ENCODE data around the gene DUS4L.

DUS4L gene

DNA sequence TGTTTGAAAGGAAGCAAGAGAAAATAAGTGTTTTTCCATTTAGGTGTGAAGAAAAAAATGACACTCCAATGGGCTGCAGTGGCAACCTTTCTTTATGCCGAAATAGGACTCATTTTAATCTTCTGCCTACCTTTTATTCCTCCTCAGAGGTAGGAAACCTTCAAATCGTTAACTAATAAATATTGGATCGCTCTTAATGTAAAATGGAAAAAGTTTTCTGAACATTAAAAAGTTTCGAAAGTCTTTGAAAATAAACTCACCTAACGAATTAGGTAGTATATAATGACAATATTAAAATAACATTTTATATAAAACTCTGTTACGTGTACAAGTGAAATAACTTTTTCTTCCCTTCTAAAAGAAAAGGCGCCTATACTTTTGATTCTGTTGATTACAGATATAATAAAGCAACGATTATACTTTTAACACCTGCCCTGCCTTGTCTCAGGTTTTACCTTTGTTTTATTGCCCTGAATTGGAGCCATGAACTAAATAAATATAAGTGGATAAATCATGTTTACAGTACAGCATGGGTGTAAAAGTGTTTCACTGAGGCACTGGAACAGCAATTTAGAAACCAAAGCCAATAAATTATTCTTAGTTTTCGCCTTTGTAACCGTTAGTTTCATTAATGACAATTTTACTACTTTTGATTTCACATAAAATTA is 17.1 kb downstream of the DUS4L start:
- DNase-seq, result no peak

- no peak for DNase-seq
These were observed 17.7 kb downstream of the DUS4L start for GRCh38 chr7:107581387-107582013.

DNA sequence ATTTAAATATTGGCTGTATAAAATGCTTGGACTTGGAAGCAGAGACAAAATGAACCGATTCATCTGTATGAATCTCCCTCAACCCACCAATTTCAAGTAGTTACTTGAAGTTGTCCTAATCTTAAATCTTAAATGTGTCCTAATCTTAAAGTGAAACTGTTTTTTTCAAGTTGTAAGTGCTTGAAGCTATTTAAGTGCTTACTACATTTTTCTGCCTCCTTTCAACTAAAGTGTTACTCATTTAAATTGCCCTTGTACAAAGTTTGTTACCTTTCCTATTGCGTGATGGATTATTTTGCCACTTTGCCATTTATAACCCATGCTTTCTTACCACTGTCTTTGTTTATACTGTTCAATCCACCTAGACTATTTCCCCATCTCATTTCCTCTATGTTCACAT is 19.1 kb downstream of the DUS4L start:
- DNase-seq, result no peak

DNA sequence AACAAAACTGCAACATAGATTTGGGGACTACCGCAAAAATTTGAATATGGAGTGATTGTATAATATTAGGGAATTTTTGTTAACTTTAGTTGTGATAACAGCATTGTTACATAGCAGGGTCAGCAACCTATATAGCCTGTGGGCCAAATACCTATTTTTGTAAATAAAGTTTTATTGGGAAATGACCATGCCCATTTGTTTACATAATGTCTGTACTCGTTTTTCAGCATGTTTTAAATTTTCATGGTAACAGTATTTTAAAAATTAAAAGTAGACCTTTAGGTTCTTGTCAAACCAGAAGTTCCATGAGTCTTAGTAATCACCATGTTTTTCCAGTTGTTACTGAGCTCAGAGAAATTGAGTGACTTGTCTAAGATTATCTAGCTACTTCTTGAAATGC is 20.9 kb downstream of the DUS4L start:
- DNase-seq, result no peak

DNA sequence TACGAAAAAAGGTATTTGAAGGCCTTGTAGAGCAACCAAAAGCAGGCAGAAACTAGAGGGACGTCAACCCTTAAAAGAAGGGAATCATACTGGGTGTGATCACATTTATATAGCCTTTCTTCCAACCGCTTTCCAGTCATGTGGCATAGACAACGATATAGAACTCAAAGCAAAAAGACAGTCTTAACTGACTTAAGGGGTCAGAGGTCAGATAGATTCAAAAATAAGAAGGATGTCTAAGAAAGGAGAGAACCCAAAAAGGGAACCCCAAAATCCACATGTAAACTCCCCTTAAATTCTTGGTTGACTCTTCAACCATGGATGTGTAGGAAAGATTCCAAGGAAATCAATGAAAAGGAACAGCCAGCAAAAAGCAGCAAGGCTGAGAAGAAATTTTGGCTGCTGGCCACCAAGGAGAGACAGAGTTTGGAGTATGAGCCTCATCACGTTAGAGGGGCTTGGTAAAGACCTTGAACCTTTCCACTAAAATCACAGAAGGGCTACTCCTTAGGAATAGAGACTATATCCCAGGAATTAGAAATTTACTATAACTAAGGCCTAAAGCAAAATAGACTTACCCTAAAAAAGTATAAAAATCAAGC is 24.9 kb downstream of the DUS4L start:
- no peak for DNase-seq

GRCh38 chr7:107591421-107591820 is 27.6 kb downstream of the DUS4L start:
- no peak for DNase-seq

DNA sequence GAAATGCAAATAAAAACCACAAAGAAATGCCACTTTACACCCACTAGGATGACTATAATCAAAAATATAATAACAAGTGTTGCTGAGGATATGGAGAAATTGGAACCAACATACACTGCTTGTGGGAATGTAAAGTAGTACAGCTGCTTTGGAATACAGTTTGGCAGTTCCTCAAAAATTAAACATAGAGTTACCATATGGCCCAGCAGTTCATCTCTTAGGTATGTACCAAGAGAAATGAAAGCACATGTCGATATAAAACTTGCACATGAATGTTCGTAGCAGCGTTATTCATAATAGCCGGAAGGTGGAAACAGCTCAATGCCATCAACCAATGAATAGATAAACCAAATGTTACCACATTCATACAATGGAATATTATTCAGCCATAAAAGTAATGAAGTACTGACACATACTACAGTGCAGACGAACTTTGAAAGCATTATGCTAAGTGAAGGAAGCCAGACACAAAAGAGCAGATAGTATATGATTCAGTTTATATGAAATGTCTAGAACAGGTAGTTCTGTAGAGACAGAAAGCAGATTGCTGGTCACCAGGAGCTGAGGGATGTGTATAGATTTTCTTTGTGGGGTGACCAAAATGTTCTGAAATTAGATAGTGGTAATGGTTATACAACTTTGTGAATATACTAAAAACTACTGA is 28.7 kb downstream of the DUS4L start:
- DNase-seq, result no peak

GRCh38 chr7:107593025-107593410 is 29.2 kb downstream of the DUS4L start:
- DNase-seq, result no peak

- DNase-seq, result no peak
These were observed 31.4 kb downstream of the DUS4L start for GRCh38 chr7:107594961-107595737.

- no peak for DNase-seq
These were observed 33.3 kb downstream of the DUS4L start for GRCh38 chr7:107596881-107597581.

GRCh38 chr7:107597582-107597916 is 33.8 kb downstream of the DUS4L start:
- no peak for DNase-seq

DNA sequence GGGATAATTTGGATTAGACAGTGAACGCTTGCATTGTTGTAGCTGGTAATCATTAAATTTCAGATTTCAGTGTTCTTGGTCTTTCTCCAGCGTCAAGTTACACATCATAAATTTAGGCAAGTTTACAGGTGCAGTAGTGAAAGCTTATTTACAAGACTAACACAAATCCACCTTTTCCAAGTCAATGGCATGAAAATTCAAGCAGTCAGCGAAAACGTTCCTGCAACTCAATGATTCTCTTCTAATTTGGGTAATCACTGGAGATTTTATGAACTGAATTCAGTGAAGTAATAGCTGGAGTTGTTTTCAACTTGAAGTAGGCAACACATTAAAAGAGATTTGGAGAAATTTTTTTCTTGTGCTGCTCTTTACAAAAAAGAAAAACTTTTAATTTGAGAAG is 34.2 kb downstream of the DUS4L start:
- DNase-seq, result no peak

DNA sequence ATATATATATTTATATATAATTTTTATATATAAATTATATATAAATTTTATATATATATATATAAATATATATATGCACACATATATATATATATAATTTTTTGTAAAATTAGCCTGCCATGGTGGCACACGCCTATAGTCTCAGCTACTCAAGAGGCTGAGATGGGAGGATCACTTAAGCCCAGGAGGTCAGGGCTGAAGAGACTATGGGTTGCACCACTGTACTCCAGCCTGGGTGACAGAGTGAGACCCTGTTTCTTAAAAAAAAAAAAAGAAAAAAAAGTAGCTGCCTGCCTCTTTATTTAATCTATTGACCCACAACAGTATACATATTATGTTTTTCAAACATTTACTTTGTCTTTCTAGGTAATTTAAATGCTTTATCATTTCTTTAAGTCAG is 35.5 kb downstream of the DUS4L start:
- DNase-seq, result no peak

DNA sequence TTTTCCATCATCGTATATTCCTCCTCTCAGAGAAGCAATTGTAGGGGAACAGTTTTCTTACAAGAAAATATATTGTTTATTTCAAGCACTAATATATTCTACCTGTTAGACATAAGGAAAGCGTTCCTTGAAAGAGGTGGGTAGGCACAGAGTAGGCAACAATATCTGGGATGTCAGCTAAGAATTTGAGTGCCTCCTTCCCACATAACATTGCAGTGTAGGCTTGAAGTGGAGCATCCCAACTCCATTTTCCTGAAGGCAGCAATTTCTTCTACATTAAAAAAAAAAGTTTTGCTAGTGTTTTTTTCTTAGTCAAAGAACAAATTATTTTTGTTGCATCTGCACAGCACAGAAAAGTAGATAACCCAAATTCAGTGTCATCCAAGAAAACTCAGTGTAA is 37.0 kb downstream of the DUS4L start:
- no peak for DNase-seq

GRCh38 chr7:107605218-107605815 is 41.5 kb downstream of the DUS4L start:
- no peak for DNase-seq

GRCh38 chr7:107606303-107606702 is 42.5 kb downstream of the DUS4L start:
- DNase-seq, result no peak

DNA sequence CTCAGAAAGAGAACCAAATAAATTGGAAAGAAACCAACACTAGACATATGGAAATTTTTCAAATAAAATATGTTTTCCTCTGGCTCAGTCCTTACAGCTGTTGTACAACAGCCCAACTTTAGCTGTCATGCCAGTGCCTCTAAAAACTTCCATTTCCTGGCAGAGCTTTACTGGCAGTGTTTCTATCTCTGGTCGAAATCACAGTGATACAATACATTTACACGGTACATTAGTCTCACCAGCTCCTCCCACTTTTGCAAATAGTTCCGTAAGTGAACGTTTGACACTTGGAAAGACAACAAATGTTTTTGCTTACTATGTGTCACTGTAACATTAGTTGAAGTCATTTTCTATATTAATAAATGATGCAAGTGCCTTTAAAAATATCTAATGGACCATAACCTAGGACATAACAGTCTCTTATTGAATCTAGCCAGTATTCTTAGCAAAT is 46.1 kb downstream of the DUS4L start:
- DNase-seq, result no peak

DNA sequence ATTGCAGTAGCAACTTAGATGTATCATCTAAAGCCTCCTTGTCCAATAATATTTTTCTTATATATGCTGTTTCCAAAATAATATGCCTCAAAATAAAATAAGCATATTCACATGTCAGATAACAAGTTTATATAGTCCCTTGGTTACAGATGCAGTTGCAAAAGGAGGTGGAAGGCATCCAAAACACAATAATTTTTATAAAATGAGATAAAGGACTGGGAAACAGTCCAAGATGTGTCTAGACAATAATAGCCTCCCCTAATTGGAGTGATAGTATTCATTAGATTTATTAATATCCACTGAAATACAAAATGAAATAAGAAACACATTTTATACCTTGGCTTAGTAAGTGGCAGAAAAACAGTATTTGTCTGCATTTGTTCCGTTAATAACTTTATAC is 46.6 kb downstream of the DUS4L start:
- DNase-seq, result no peak

- DNase-seq, result no peak
These were observed 49.7 kb downstream of the DUS4L start for GRCh38 chr7:107613439-107613838.

DNA sequence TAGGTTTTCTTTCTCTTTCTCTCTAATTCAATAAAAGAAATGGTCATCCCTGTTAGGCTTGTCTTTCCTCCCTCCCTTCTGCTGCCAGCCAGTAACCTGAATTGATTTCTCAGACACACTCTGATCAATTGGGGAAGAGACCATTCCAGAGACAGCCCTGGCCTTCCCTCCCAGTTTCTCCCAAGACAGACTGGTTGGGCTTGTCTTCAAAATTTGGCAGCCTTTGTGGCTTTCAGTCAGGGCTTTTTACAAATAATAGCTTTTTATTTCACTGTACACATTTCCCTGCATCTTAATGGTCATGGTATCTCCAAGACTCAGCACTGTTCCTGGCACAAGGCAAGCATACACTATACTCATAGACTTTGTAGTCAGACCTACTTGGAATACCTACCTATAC is 50.2 kb downstream of the DUS4L start:
- DNase-seq, result no peak

DNA sequence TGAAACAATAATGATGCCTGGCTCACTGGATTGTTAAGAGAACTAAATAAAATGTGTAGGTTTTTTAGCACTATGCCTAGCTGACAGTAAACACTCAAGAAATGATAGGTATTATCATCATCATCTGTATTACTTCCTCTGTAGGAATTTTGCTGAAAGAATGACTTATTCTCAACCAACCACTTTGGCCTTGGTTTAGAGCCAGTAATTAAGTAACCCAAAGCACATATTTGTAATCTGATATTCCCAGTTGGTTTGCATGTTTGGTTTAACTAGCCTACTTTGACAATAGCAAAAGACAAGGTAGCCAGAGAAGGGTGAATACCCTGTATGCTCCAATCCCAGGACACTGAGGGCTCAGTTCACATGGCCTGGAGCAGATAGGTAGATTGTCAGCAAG is 50.7 kb downstream of the DUS4L start:
- no peak for DNase-seq
